ENCODE data around the gene TMEM245.

Gene TMEM245

DNA sequence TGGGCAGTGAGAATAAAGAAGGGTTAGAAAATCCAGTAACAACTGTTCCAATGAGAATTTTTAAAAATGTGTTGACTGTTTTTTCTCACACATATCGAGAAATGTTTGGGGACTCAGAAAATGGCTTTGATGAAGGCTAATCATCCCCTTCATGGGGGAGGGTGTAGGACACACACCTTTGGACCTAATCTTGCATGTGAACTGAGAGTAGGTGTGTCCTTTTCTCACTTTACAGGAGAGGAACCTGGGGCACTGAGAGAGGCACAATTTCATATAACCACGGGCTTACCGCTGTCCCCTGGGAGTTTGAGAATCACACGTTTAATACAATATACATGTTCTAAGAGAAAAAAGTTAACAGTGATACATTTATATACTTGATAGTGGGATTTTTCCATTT lies 30.0 kb upstream of the TMEM245 start:
- no peak overlapping the region for H3K27ac ChIP-seq (ENCODE audit: insufficient read depth in 1 of 2, low read depth in 1 of 2, low read length in 2 of 2, poor library complexity in 1 of 2, severe bottlenecking in 2 of 2)
- H3K36me3 ChIP-seq (ENCODE audit: control insufficient read depth in 4 of 4, insufficient read depth in 4 of 4, low read length in 3 of 4), result no peaks in the 10 kb centered on the region
- H3K27me3 ChIP-seq (replicated peaks in 2 of 5; ENCODE audit: control insufficient read depth in 4 of 5, insufficient read depth in 5 of 5, low read length in 4 of 5), result no peaks in the 10 kb centered on the region
- ChIA-PET CTCF (no interaction called here), POLR2A (no interaction called here)
- no peaks in the 10 kb centered on the region for H3K4me1 ChIP-seq (ENCODE audit: control extremely low read depth in 1 of 4, control insufficient read depth in 4 of 4, insufficient read depth in 4 of 4, low read length in 3 of 4)
- H3K9me3 ChIP-seq (ENCODE audit: control extremely low read depth in 1 of 5, control insufficient read depth in 4 of 5, insufficient read depth in 2 of 5, low read depth in 1 of 5, low read length in 4 of 5), result peaks cover 0 to 17% (median 10%) of the 10 kb centered on the region in 5 experiments
- 100% methylated on average over 1 of the region's 4 CpGs for WGBS (ENCODE audit: insufficient coverage)
- no peak for DNase-seq
- no peak overlapping the region for H3K4me3 ChIP-seq (ENCODE audit: control insufficient read depth in 1 of 7, extremely low read depth in 1 of 7, insufficient read depth in 4 of 7, low read depth in 2 of 7, low read length in 6 of 7)

DNA sequence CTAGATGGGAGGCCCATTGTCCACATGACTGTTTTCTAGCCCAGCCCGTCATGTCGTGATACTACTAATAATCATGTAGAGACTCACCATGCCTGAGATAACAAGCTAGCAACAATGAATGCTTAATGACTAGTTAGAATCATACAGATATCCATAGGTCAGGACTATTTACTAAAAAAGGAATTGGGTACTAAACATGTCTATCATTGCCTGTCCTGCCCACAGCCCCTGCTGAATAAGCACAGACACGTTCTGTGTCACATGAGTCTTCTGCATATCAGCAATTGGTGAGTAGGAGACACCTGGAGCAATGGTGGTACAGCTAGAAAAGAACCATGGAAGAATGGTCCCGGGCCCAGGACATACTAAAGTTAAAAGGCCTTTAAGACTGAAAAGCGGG lies 29.3 kb upstream of the TMEM245 start:
- Histone ChIP-seq H3K36me3 (ENCODE audit: control insufficient read depth in 4 of 4, insufficient read depth in 4 of 4, low read length in 3 of 4) (no peaks in the 10 kb centered on the region), H3K27ac (ENCODE audit: insufficient read depth in 1 of 2, low read depth in 1 of 2, low read length in 2 of 2, poor library complexity in 1 of 2, severe bottlenecking in 2 of 2) (no peak overlapping the region), H3K4me1 (ENCODE audit: control extremely low read depth in 1 of 4, control insufficient read depth in 4 of 4, insufficient read depth in 4 of 4, low read length in 3 of 4) (peaks cover 0 to under 1% (median 0%) of the 10 kb centered on the region in 4 experiments), H3K9me3 (ENCODE audit: control extremely low read depth in 1 of 5, control insufficient read depth in 4 of 5, insufficient read depth in 2 of 5, low read depth in 1 of 5, low read length in 4 of 5) (peaks cover 0 to 14% (median 10%) of the 10 kb centered on the region in 5 experiments), H3K27me3 (replicated peaks in 2 of 5; ENCODE audit: control insufficient read depth in 4 of 5, insufficient read depth in 5 of 5, low read length in 4 of 5) (no peaks in the 10 kb centered on the region), H3K4me3 (ENCODE audit: control insufficient read depth in 1 of 7, extremely low read depth in 1 of 7, insufficient read depth in 4 of 7, low read depth in 2 of 7, low read length in 6 of 7) (no peak overlapping the region)
- DNase-seq, result no peak
- WGBS (ENCODE audit: insufficient coverage), result 100% methylated on average over 3 of the region's 5 CpGs
- ChIA-PET CTCF (no interaction called here), POLR2A (no interaction called here)

DNA sequence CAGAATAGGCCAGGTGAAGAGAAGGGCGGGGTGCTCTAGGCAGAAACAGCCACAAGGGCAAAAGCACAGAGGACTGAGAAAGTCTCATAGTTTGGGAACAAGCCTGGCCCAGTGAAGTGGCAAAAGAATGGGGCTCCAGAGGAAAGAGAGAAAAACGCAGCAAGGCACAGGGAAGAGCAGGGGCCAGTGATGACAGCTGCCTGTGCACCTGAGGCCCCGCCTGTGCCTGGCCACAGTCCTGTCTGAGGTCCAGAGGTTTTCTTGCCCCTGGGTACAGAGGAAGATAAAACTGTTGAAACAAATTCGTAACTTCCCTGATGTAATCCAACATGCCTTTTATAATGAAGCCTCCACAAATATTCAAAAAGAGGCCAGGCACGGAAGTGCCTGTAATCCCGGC lies 25.3 kb upstream of the TMEM245 start:
- no peak for DNase-seq
- CTCF ChIA-PET, result interaction anchor here (1.2 kb wide), 1 partner anchor 26 kb away, joined by 4 read pairs; the partner anchor contains the start of gene TMEM245
- Histone ChIP-seq H3K36me3 (ENCODE audit: control insufficient read depth in 4 of 4, insufficient read depth in 4 of 4, low read length in 3 of 4) (no peaks in the 10 kb centered on the region), H3K27ac (ENCODE audit: insufficient read depth in 1 of 2, low read depth in 1 of 2, low read length in 2 of 2, poor library complexity in 1 of 2, severe bottlenecking in 2 of 2) (no peak overlapping the region), H3K27me3 (replicated peaks in 2 of 5; ENCODE audit: control insufficient read depth in 4 of 5, insufficient read depth in 5 of 5, low read length in 4 of 5) (no peaks in the 10 kb centered on the region), H3K4me3 (ENCODE audit: control insufficient read depth in 1 of 7, extremely low read depth in 1 of 7, insufficient read depth in 4 of 7, low read depth in 2 of 7, low read length in 6 of 7) (no peak overlapping the region), H3K4me1 (ENCODE audit: control extremely low read depth in 1 of 4, control insufficient read depth in 4 of 4, insufficient read depth in 4 of 4, low read length in 3 of 4) (peaks cover 0 to 6% (median 0%) of the 10 kb centered on the region in 4 experiments), H3K9me3 (ENCODE audit: control extremely low read depth in 1 of 5, control insufficient read depth in 4 of 5, insufficient read depth in 2 of 5, low read depth in 1 of 5, low read length in 4 of 5) (no peaks in the 10 kb centered on the region)
- 95% methylated on average over 3 of the region's 6 CpGs for WGBS (ENCODE audit: insufficient coverage)
- POLR2A ChIA-PET, result no interaction called here

DNA sequence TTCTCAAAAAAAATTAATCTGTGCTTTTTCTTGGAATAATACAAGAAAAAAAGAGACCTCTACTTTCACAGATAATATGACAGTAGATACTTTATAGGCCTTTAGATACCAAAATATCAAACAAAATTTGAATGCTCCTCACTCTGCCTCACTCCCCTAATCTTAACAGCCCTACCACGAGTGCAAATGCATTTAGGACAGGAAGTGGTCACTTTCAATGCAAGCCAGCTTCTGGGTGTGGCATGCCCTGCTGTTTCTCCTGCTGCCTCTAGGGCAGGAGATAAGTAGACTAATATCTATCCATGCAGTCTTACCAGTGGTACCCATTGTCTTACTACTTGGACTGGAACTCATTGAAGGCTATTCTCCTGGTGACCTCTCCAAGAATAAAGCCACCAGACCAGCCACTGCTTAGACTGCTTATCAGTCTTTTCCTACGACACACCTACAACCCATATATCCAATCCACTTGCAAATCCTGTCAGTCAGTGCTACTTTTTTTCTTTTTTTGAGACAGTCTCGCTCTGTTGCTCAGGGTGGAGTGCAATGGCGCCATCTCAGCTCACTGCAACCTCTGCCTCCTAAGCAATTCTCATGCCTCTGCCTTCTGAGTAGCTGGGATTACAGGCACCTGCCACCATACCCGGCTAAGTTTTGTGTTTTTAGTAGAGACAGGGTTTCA lies 24.3 kb upstream of the TMEM245 start:
- ChIA-PET POLR2A (interaction anchor here (0.7 kb wide), 1 partner anchor 46 kb away, joined by 6 read pairs; no protein-coding TSS in a partner anchor), CTCF (interaction anchor here (1.1 kb wide), 1 partner anchor 47 kb away, joined by 3 read pairs; no protein-coding TSS in a partner anchor)
- Histone ChIP-seq H3K36me3 (ENCODE audit: control insufficient read depth in 4 of 4, insufficient read depth in 4 of 4, low read length in 3 of 4) (no peaks in the 10 kb centered on the region), H3K9me3 (ENCODE audit: control extremely low read depth in 1 of 5, control insufficient read depth in 4 of 5, insufficient read depth in 2 of 5, low read depth in 1 of 5, low read length in 4 of 5) (no peaks in the 10 kb centered on the region), H3K27me3 (replicated peaks in 2 of 5; ENCODE audit: control insufficient read depth in 4 of 5, insufficient read depth in 5 of 5, low read length in 4 of 5) (no peaks in the 10 kb centered on the region), H3K4me1 (ENCODE audit: control extremely low read depth in 1 of 4, control insufficient read depth in 4 of 4, insufficient read depth in 4 of 4, low read length in 3 of 4) (peaks cover 0 to 6% (median 0%) of the 10 kb centered on the region in 4 experiments), H3K27ac (ENCODE audit: insufficient read depth in 1 of 2, low read depth in 1 of 2, low read length in 2 of 2, poor library complexity in 1 of 2, severe bottlenecking in 2 of 2) (no peak overlapping the region), H3K4me3 (ENCODE audit: control insufficient read depth in 1 of 7, extremely low read depth in 1 of 7, insufficient read depth in 4 of 7, low read depth in 2 of 7, low read length in 6 of 7) (no peak overlapping the region)
- WGBS (ENCODE audit: insufficient coverage), result 73% methylated on average over 4 of the region's 5 CpGs
- peak in 2 of 3 donors; percentile 42 to 62 for DNase-seq

DNA sequence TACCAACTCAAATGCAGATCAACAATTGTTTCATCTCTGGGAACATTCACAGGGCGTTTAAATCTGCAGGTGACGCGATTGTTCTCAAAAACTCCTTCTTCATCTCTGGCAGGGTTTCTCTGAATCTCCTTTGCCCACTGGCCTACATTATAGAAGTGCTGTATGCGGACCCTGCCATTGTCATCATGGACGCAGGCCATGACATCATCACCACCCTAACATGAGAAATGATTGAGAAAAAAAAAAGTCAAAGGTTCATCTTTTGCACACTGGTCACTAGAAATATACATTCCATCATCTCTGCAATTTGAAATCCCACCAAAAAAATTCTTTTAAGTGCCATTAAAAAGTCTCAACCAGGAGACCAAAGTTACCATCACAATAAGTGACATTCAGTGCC lies 21.6 kb upstream of the TMEM245 start:
- Histone ChIP-seq H3K27ac (ENCODE audit: insufficient read depth in 1 of 2, low read depth in 1 of 2, low read length in 2 of 2, poor library complexity in 1 of 2, severe bottlenecking in 2 of 2) (no peak overlapping the region), H3K36me3 (ENCODE audit: control insufficient read depth in 4 of 4, insufficient read depth in 4 of 4, low read length in 3 of 4) (no peaks in the 10 kb centered on the region), H3K9me3 (ENCODE audit: control extremely low read depth in 1 of 5, control insufficient read depth in 4 of 5, insufficient read depth in 2 of 5, low read depth in 1 of 5, low read length in 4 of 5) (no peaks in the 10 kb centered on the region), H3K27me3 (replicated peaks in 2 of 5; ENCODE audit: control insufficient read depth in 4 of 5, insufficient read depth in 5 of 5, low read length in 4 of 5) (no peaks in the 10 kb centered on the region), H3K4me3 (ENCODE audit: control insufficient read depth in 1 of 7, extremely low read depth in 1 of 7, insufficient read depth in 4 of 7, low read depth in 2 of 7, low read length in 6 of 7) (no peak overlapping the region), H3K4me1 (ENCODE audit: control extremely low read depth in 1 of 4, control insufficient read depth in 4 of 4, insufficient read depth in 4 of 4, low read length in 3 of 4) (peaks cover 0 to 6% (median 0%) of the 10 kb centered on the region in 4 experiments)
- ChIA-PET POLR2A (interaction anchor here (0.6 kb wide), 1 partner anchor 131 kb away, joined by 4 read pairs; no protein-coding TSS in a partner anchor), CTCF (no interaction called here)
- 100% methylated on average over 4 of the region's 5 CpGs for WGBS (ENCODE audit: insufficient coverage)
- DNase-seq, result no peak

DNA sequence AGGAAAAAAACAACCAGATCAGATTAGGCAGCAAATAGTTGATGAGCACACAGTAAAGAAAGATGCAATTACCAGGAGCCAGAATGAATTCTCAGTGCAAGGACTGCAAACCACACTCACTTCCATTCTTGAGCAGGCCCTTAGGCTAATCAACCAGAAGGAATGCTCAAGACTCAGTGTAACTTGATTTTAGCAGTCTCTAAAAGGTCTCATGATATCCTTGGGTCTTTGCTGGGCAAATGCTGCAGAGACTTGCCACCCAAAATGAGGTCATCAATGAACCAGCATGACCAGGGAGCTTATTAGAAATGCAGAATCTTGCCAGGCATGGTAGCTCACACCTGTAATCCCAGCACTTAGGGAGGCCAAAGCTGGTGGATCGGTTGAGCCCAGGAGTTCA lies 20.1 kb upstream of the TMEM245 start:
- Histone ChIP-seq H3K36me3 (ENCODE audit: control insufficient read depth in 4 of 4, insufficient read depth in 4 of 4, low read length in 3 of 4) (no peaks in the 10 kb centered on the region), H3K4me1 (ENCODE audit: control extremely low read depth in 1 of 4, control insufficient read depth in 4 of 4, insufficient read depth in 4 of 4, low read length in 3 of 4) (peaks cover 0 to 6% (median 0%) of the 10 kb centered on the region in 4 experiments), H3K27me3 (replicated peaks in 2 of 5; ENCODE audit: control insufficient read depth in 4 of 5, insufficient read depth in 5 of 5, low read length in 4 of 5) (no peaks in the 10 kb centered on the region), H3K4me3 (ENCODE audit: control insufficient read depth in 1 of 7, extremely low read depth in 1 of 7, insufficient read depth in 4 of 7, low read depth in 2 of 7, low read length in 6 of 7) (no peak overlapping the region), H3K9me3 (ENCODE audit: control extremely low read depth in 1 of 5, control insufficient read depth in 4 of 5, insufficient read depth in 2 of 5, low read depth in 1 of 5, low read length in 4 of 5) (no peaks in the 10 kb centered on the region), H3K27ac (ENCODE audit: insufficient read depth in 1 of 2, low read depth in 1 of 2, low read length in 2 of 2, poor library complexity in 1 of 2, severe bottlenecking in 2 of 2) (no peak overlapping the region)
- 100% methylated on average over 1 of the region's 1 CpG for WGBS (ENCODE audit: insufficient coverage)
- ChIA-PET POLR2A (no interaction called here), CTCF (no interaction called here)
- no peak for DNase-seq

DNA sequence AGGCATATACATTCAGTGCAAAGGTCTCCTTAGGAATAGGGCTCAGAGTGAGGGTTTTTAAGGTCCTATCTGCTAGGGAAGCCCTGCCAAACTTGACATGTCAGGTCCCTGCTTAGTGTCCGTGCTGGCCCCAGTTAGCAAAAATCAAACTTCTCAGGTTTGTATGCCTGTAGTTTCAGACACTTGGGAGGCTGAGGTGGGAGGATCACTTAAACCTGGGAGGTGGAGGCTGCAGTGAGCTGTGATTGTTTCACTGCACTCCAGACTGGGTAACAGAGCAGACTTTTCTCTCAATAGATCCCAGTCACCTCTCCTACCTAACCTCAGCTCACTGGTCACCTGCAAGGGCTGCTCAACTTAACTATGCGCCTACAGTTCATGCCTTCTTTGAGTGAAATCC lies 18.7 kb upstream of the TMEM245 start:
- H3K27me3 ChIP-seq (replicated peaks in 2 of 5; ENCODE audit: control insufficient read depth in 4 of 5, insufficient read depth in 5 of 5, low read length in 4 of 5), result no peaks in the 10 kb centered on the region
- no peaks in the 10 kb centered on the region for H3K36me3 ChIP-seq (ENCODE audit: control insufficient read depth in 4 of 4, insufficient read depth in 4 of 4, low read length in 3 of 4)
- POLR2A ChIA-PET, result no interaction called here
- CTCF ChIA-PET, result no interaction called here
- H3K27ac ChIP-seq (ENCODE audit: insufficient read depth in 1 of 2, low read depth in 1 of 2, low read length in 2 of 2, poor library complexity in 1 of 2, severe bottlenecking in 2 of 2), result no peak overlapping the region
- H3K4me1 ChIP-seq (ENCODE audit: control extremely low read depth in 1 of 4, control insufficient read depth in 4 of 4, insufficient read depth in 4 of 4, low read length in 3 of 4), result peaks cover 0 to under 1% (median 0%) of the 10 kb centered on the region in 4 experiments
- no peak overlapping the region for H3K4me3 ChIP-seq (ENCODE audit: control insufficient read depth in 1 of 7, extremely low read depth in 1 of 7, insufficient read depth in 4 of 7, low read depth in 2 of 7, low read length in 6 of 7)
- DNase-seq, result no peak
- H3K9me3 ChIP-seq (ENCODE audit: control extremely low read depth in 1 of 5, control insufficient read depth in 4 of 5, insufficient read depth in 2 of 5, low read depth in 1 of 5, low read length in 4 of 5), result no peaks in the 10 kb centered on the region
- 89% methylated on average over 1 of the region's 2 CpGs for WGBS (ENCODE audit: insufficient coverage)
